H1 (cell line): ENCODE data around the gene FITM2. TPM values are rescaled to one million over a fixed set of nuclear protein-coding genes. Genes with fewer than 3 reads are reported as not detected.

Experiments used
- ASH2L ChIP-seq: fragments of 200-600, 300-600 bp; sonication (generic); IDR thresholded peaks from one replicate; pipeline ENCODE4 v1.7.1; 2017; ENCODE audit warnings: low read length
- BCL11A ChIP-seq, 2 experiments: IDR thresholded peaks; one replicate each; pipeline ENCODE4 v1.6.1; 2011; ENCODE audit warnings: low read depth in 2 of 2, low read length in 2 of 2, mild to moderate bottlenecking in 2 of 2
- CREB1 ChIP-seq: IDR thresholded peaks from 2 replicates; pipeline ENCODE4 v1.6.1; 2012; ENCODE audit warnings: inconsistent platforms
- EGR1 ChIP-seq: IDR thresholded peaks from 2 replicates; pipeline ENCODE4 v1.6.1; 2011; ENCODE audit warnings: low read depth, low read length, borderline replicate concordance
- EP300 ChIP-seq, 2 experiments: IDR thresholded peaks; 1 replicate in 1 of 2; 2 replicates in 1 of 2; pipeline ENCODE4 v1.6.1; 2011 to 2012; ENCODE audit warnings: low read depth in 2 of 2, low read length in 2 of 2, mild to moderate bottlenecking in 2 of 2, borderline replicate concordance in 1 of 2, inconsistent platforms in 1 of 2, moderate library complexity in 1 of 2
- FOSL1 ChIP-seq: IDR thresholded peaks from 2 replicates; pipeline ENCODE4 v1.6.1; 2011; ENCODE audit warnings: mild to moderate bottlenecking, low read depth, low read length, moderate library complexity; ENCODE audit not compliant: insufficient read depth
- GABPA ChIP-seq: IDR thresholded peaks from 2 replicates; pipeline ENCODE4 v1.6.1; 2011; ENCODE audit warnings: mild to moderate bottlenecking, low read length, moderate library complexity, borderline replicate concordance; ENCODE audit not compliant: insufficient read depth
- HDAC2 ChIP-seq, 2 experiments: fragments of 300-600 bp in 1 of 2; sonication (generic) in 1 of 2; IDR thresholded peaks; 2 replicates each; pipeline ENCODE4 v1.6.1; 2011 to 2012; ENCODE audit warnings: low read depth in 2 of 2, low read length in 2 of 2, mild to moderate bottlenecking in 2 of 2, moderate library complexity in 2 of 2, borderline replicate concordance in 1 of 2, inconsistent platforms in 1 of 2
- JUN ChIP-seq: IDR thresholded peaks from 2 replicates; pipeline ENCODE4 v1.6.1; 2011; ENCODE audit warnings: low read depth, mild to moderate bottlenecking, improper control_type of control experiment, low read length
- KDM1A ChIP-seq: fragments of 200-600, 300-600 bp; sonication (generic); IDR thresholded peaks from 2 replicates; pipeline ENCODE4 v1.7.1; 2016; ENCODE audit warnings: mild to moderate bottlenecking, low read length, borderline replicate concordance
- KDM4A ChIP-seq: IDR thresholded peaks from one replicate; pipeline ENCODE4 v1.7.1; 2012; ENCODE audit warnings: low read depth, mild to moderate bottlenecking, moderate library complexity, low read length, inconsistent platforms; ENCODE audit not compliant: severe bottlenecking
- PHF8 ChIP-seq: fragments of 200-600 bp; sonication (generic); conservative IDR thresholded peaks from 2 replicates; pipeline ENCODE4 v1.7.1; 2012; ENCODE audit warnings: low read depth, mild to moderate bottlenecking, inconsistent platforms, low read length, moderate library complexity
- POU5F1 ChIP-seq: IDR thresholded peaks from 2 replicates; pipeline ENCODE4 v1.6.1; 2011; ENCODE audit warnings: low read depth, mild to moderate bottlenecking, low read length, moderate library complexity
- RBBP5 ChIP-seq: IDR thresholded peaks from 2 replicates; pipeline ENCODE4 v1.7.1; 2012; ENCODE audit warnings: low read depth, mild to moderate bottlenecking, inconsistent platforms, low read length, moderate library complexity, borderline replicate concordance
- SIN3A ChIP-seq, 2 experiments: IDR thresholded peaks in 1 of 2; conservative IDR thresholded peaks in 1 of 2; 2 replicates each; pipeline ENCODE4 v1.6.1; 2011 to 2012; ENCODE audit warnings: low read length in 2 of 2, improper control_type of control experiment in 1 of 2, low read depth in 1 of 2, mild to moderate bottlenecking in 1 of 2
- SP1 ChIP-seq: IDR thresholded peaks from 2 replicates; pipeline ENCODE4 v1.6.1; 2011; ENCODE audit warnings: low read depth, low read length
- SP4 ChIP-seq: IDR thresholded peaks from 2 replicates; pipeline ENCODE4 v1.6.1; 2012; ENCODE audit warnings: low read length, inconsistent platforms
- TAF7 ChIP-seq: optimal IDR thresholded peaks from 2 replicates; pipeline ENCODE3; 2011; ENCODE audit warnings: low read depth, mild to moderate bottlenecking, inconsistent platforms, low read length, moderate library complexity, borderline replicate concordance
- TCF12 ChIP-seq: IDR thresholded peaks from 2 replicates; pipeline ENCODE4 v1.6.1; 2011; ENCODE audit warnings: low read depth, mild to moderate bottlenecking, low read length
- TEAD4 ChIP-seq: IDR thresholded peaks from 2 replicates; pipeline ENCODE4 v1.6.1; 2012; ENCODE audit warnings: low read depth, low read length, inconsistent platforms, mixed read lengths
- YY1 ChIP-seq: IDR thresholded peaks from 2 replicates; pipeline ENCODE4 v1.6.1; 2011; ENCODE audit warnings: low read depth, mild to moderate bottlenecking, low read length
- ZNF274 ChIP-seq: IDR thresholded peaks from 2 replicates; pipeline ENCODE4 v1.7.0; 2012; ENCODE audit warnings: low read length, borderline replicate concordance; ENCODE audit errors: extremely low read depth
- polyA plus RNA-seq, 7 experiments: library from polyadenylated mRNA; depleted of rRNA in 3 of 7; stranded (reverse) in 5 of 7; unstranded in 2 of 7; fragments of >200 nt in 5 of 7; fragments of 200-250 nt in 2 of 7; gene quantifications; 1 replicate in 5 of 7; 2 replicates in 1 of 7; 4 replicates in 1 of 7; pipeline versions ENCODE4 v1.2.1 to v1.2.3, GENCODE V29; 2011 to 2013; ENCODE audit warnings: missing spikeins in 2 of 7, mixed read lengths in 2 of 7
- total RNA-seq: library from RNA; stranded (reverse); fragmentation: NEBNext Ultra II Directional; extraction: Animal tissue kit (Norgen Biotek cat#: 25700); gene quantifications from 2 replicates; pipeline ENCODE4 v1.2.1, GENCODE V29; 2021
- TF ChIP-seq, protein P1 (sequence below): IDR thresholded peaks from 2 replicates; pipeline ENCODE4 v1.6.1; 2012; ENCODE audit warnings: inconsistent platforms

FITM2 gene
- total and polyA plus RNA-seq, 2 of the 8 experiments (the other 6 are each of a cell fraction or from before 2014, with no cell fraction given), result 1.1 to 2.1 TPM

DNA sequence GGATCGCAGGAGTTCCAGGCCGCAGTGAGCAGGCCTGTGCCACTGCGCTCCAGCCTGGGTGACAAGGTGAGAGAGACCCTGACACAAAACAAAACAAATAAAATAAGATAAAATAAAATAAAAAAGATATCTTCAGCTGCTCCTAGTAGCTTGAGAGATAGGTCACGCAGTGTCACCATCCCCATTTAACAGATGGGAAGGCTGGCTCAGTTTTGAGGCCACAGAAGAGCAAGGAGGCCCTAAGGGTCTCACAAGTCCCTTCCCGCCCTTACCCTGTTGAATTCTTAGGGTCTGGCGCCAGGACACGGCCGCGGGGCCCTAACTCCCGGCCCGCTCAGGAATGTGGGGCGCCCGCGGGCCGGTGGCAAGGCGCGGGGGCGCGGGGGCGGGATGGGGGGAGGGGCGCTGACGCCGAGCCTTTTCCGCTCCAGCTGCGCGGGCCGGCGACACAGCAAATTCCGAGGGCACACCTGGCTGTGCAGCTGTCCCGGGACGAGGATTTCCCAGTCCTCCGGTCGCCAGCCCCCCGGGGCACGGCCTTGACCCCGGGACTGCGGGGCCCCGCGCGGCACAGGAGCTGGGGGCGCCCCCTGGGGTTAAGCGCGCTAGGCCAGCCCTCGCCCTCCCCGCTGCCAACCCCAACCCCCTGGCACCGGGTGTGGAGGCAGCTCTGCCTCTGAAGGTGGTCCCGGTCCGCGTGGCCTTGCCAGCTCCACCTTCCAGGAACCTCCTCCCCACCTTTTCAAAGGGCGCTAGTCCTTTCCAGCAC, 15.6 kb upstream of the FITM2 start (continued):
- TF ChIP-seq RBBP5, result peak; percentile 36; the same call in 1 of the 2 replicates
- no peak for TF ChIP-seq BCL11A (IDR thresholded peaks at IDR 0.05; ENCODE audit: low read depth in 2 of 2, low read length in 2 of 2)
- no peak for TF ChIP-seq GABPA
- TF ChIP-seq TAF7, result no peak
- no peak for TF ChIP-seq JUN
- TF ChIP-seq PHF8, result no peak
- peak; percentile 26 for TF ChIP-seq KDM4A
- no peak for TF ChIP-seq POU5F1
- TF ChIP-seq ZNF274, result no peak
- peak; percentile 76 for TF ChIP-seq ASH2L
- TF ChIP-seq TEAD4, result peak; percentile 62
- no peak for TF ChIP-seq SIN3A (conservative IDR thresholded peaks at IDR 0.05 in 1 of 2, IDR thresholded peaks at IDR 0.05 in 1 of 2; ENCODE audit: low read depth in 1 of 2, low read length in 2 of 2)
- peak; percentile 79 for TF ChIP-seq EGR1
- TF ChIP-seq CREB1, result 0 out of 2 replicates have a peak, but pooled peaks have one; percentile 27
- TF ChIP-seq SP4, result no peak
- TF ChIP-seq, protein P1, sequence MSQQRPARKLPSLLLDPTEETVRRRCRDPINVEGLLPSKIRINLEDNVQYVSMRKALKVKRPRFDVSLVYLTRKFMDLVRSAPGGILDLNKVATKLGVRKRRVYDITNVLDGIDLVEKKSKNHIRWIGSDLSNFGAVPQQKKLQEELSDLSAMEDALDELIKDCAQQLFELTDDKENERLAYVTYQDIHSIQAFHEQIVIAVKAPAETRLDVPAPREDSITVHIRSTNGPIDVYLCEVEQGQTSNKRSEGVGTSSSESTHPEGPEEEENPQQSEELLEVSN, result peak; percentile 27; the same call in 1 of the 2 replicates
- TF ChIP-seq SP1, result no peak
- TF ChIP-seq EP300 (IDR thresholded peaks at IDR 0.05; ENCODE audit: borderline replicate concordance in 1 of 2, low read depth in 2 of 2, low read length in 2 of 2), result peak; percentile 5 to 48; a peak in 2 of 3 replicates
- TF ChIP-seq TCF12, result peak; percentile 98
- peak; percentile 8; the same call in 1 of the 2 replicates for TF ChIP-seq KDM1A
- peak; percentile 3; the same call in 1 of the 2 replicates for TF ChIP-seq YY1
- 0 out of 2 replicates have a peak, but pooled peaks have one; percentile 29 for TF ChIP-seq FOSL1
- peak in 1 of 2 experiments; percentile 24; a peak in 1 of 4 replicates for TF ChIP-seq HDAC2 (IDR thresholded peaks at IDR 0.05; ENCODE audit: borderline replicate concordance in 1 of 2, low read depth in 2 of 2, low read length in 2 of 2)
